Measurements from ENCODE around the gene WNT1. TPM values are rescaled to one million over a fixed set of nuclear protein-coding genes. Genes with fewer than 3 reads are reported as not detected.

WNT1 gene
- total and polyA plus RNA-seq, 2 donors (not counting 1 experiment from before 2014, with no cell fraction given) = not detected

- Histone ChIP-seq H3K27ac (ENCODE audit: insufficient read depth, low read length) (no peak overlapping the region), H3K36me3 (ENCODE audit: control insufficient read depth, insufficient read depth, low read length) (peaks cover 11% of the 10 kb centered on the region), H3K4me1 (ENCODE audit: control insufficient read depth, extremely low read depth, insufficient read depth, low read length) (no peaks in the 10 kb centered on the region), H2AFZ (ENCODE audit: low read length) (no peak overlapping the region), H3K27me3 (ENCODE audit: control insufficient read depth, insufficient read depth, low read length) (no peaks in the 10 kb centered on the region), H3K4me3 (replicated peaks in 1 of 4; ENCODE audit: control extremely low read depth in 1 of 4, insufficient read depth in 1 of 4, low read depth in 3 of 4, low read length in 4 of 4) (no peak overlapping the region), H3K9ac (ENCODE audit: insufficient read depth, low read length) (no peak overlapping the region), H3K79me2 (ENCODE audit: control insufficient read depth, insufficient read depth, low read length) (no peaks in the 10 kb centered on the region), H4K20me1 (ENCODE audit: control insufficient read depth, extremely low read depth, insufficient read depth, low read length) (no peaks in the 10 kb centered on the region), H3K4me2 (ENCODE audit: extremely low read depth, insufficient read depth, low read length) (no peak overlapping the region), H3K9me3 (ENCODE audit: control insufficient read depth, insufficient read depth, low read depth, low read length) (no peaks in the 10 kb centered on the region)
- no peak for DNase-seq (ENCODE audit: low read depth in 2 of 2)
- no peak for TF ChIP-seq EZH2 (IDR thresholded peaks at IDR 0.05; ENCODE audit: low read length, missing control alignments)
- TF ChIP-seq, protein P1, sequence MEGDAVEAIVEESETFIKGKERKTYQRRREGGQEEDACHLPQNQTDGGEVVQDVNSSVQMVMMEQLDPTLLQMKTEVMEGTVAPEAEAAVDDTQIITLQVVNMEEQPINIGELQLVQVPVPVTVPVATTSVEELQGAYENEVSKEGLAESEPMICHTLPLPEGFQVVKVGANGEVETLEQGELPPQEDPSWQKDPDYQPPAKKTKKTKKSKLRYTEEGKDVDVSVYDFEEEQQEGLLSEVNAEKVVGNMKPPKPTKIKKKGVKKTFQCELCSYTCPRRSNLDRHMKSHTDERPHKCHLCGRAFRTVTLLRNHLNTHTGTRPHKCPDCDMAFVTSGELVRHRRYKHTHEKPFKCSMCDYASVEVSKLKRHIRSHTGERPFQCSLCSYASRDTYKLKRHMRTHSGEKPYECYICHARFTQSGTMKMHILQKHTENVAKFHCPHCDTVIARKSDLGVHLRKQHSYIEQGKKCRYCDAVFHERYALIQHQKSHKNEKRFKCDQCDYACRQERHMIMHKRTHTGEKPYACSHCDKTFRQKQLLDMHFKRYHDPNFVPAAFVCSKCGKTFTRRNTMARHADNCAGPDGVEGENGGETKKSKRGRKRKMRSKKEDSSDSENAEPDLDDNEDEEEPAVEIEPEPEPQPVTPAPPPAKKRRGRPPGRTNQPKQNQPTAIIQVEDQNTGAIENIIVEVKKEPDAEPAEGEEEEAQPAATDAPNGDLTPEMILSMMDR (conservative IDR thresholded peaks at IDR 0.05 in 1 of 2, IDR thresholded peaks at IDR 0.05 in 1 of 2; ENCODE audit: low read depth in 1 of 2, low read length in 2 of 2) = no peak
Measured at GRCh38 chr12:49008943-49009342, 30.8 kb downstream of the WNT1 start.

DNA sequence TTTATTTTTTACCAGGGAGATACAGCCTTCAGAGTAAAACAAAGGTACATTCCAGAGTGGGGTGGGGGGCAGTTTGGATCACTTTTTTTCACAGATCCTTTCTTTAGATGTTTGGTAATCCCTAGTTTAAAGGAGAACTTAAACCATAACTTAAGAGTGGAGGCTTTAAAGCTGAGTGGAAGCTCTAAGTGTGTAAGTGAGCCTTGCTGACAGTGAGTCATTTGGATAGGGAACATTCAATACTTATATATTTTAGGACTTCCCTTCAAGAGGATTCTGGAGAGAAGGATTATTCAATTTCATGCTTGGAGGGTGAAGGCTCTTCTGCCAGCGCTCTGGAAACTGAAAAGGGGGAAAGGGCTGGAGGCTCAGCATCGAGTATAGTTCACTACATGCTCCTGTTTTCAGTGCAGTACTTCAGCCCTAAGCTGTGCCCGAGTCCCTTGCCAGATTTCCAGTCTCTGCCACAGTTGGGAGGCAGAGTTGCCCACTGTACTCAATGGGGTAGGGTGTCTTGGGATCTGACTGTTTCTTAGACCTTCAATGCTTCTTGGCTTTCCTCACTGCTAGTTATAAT lies 32.1 kb downstream of the WNT1 start:
- DNase-seq (ENCODE audit: low read depth in 2 of 2) = peak in 1 of 2 donors; percentile 13
- Histone ChIP-seq H4K20me1 (ENCODE audit: control insufficient read depth, extremely low read depth, insufficient read depth, low read length) (no peaks in the 10 kb centered on the region), H3K27me3 (ENCODE audit: control insufficient read depth, insufficient read depth, low read length) (no peaks in the 10 kb centered on the region), H3K79me2 (ENCODE audit: control insufficient read depth, insufficient read depth, low read length) (peaks cover 5% of the 10 kb centered on the region), H3K4me2 (ENCODE audit: extremely low read depth, insufficient read depth, low read length) (no peak overlapping the region), H3K4me1 (ENCODE audit: control insufficient read depth, extremely low read depth, insufficient read depth, low read length) (no peaks in the 10 kb centered on the region), H3K9me3 (ENCODE audit: control insufficient read depth, insufficient read depth, low read depth, low read length) (no peaks in the 10 kb centered on the region), H3K36me3 (ENCODE audit: control insufficient read depth, insufficient read depth, low read length) (peaks cover 9% of the 10 kb centered on the region), H2AFZ (ENCODE audit: low read length) (no peak overlapping the region), H3K27ac (ENCODE audit: insufficient read depth, low read length) (no peak overlapping the region), H3K4me3 (replicated peaks in 1 of 4; ENCODE audit: control extremely low read depth in 1 of 4, insufficient read depth in 1 of 4, low read depth in 3 of 4, low read length in 4 of 4) (no peak overlapping the region), H3K9ac (ENCODE audit: insufficient read depth, low read length) (no peak overlapping the region)
- no peak for TF ChIP-seq EZH2 (IDR thresholded peaks at IDR 0.05; ENCODE audit: low read length, missing control alignments)
- TF ChIP-seq, protein P1 (conservative IDR thresholded peaks at IDR 0.05 in 1 of 2, IDR thresholded peaks at IDR 0.05 in 1 of 2; ENCODE audit: low read depth in 1 of 2, low read length in 2 of 2) = no peak

DNA sequence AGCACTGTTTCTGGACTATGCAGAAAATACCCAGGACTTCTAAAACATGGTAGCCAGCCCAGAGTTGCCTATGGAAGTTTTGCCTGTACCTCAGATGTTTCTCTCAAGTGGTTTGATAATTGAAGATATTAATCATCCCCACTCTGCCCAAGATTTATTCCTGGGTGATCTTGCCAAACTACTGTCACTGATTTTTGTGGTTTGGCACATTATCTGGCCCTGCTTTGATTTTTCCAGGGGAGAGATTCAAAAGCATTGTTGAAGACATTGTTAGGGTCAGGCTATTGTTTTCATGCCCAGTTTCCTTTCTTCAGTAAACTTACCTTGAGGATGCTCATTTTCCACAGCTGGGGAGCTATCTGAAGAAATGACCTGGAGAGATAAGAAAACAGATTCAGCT lies 34.6 kb downstream of the WNT1 start:
- Histone ChIP-seq H3K4me1 (ENCODE audit: control insufficient read depth, extremely low read depth, insufficient read depth, low read length) (no peaks in the 10 kb centered on the region), H3K27me3 (ENCODE audit: control insufficient read depth, insufficient read depth, low read length) (no peaks in the 10 kb centered on the region), H3K9me3 (ENCODE audit: control insufficient read depth, insufficient read depth, low read depth, low read length) (no peaks in the 10 kb centered on the region), H3K79me2 (ENCODE audit: control insufficient read depth, insufficient read depth, low read length) (peaks cover 19% of the 10 kb centered on the region), H3K4me3 (replicated peaks in 1 of 4; ENCODE audit: control extremely low read depth in 1 of 4, insufficient read depth in 1 of 4, low read depth in 3 of 4, low read length in 4 of 4) (no peak overlapping the region), H4K20me1 (ENCODE audit: control insufficient read depth, extremely low read depth, insufficient read depth, low read length) (no peaks in the 10 kb centered on the region), H3K9ac (ENCODE audit: insufficient read depth, low read length) (no peak overlapping the region), H3K4me2 (ENCODE audit: extremely low read depth, insufficient read depth, low read length) (no peak overlapping the region), H3K27ac (ENCODE audit: insufficient read depth, low read length) (no peak overlapping the region), H2AFZ (ENCODE audit: low read length) (no peak overlapping the region), H3K36me3 (ENCODE audit: control insufficient read depth, insufficient read depth, low read length) (peaks cover 6% of the 10 kb centered on the region)
- TF ChIP-seq, protein P1 (conservative IDR thresholded peaks at IDR 0.05 in 1 of 2, IDR thresholded peaks at IDR 0.05 in 1 of 2; ENCODE audit: low read depth in 1 of 2, low read length in 2 of 2) = no peak
- no peak for TF ChIP-seq EZH2 (IDR thresholded peaks at IDR 0.05; ENCODE audit: low read length, missing control alignments)
- peak in 1 of 2 donors; percentile 27 for DNase-seq (ENCODE audit: low read depth in 2 of 2)

Measured in fibroblast of lung (primary cell).